GM21529 (cell line): Measurements from ENCODE around the gene OTUD1.
"Not testable (repeated sequence)": the region's sequence is repeated elsewhere in the genome, so short reads cannot be mapped to it uniquely, and the experiment has no call there.

Source experiments
- ATAC-seq: cut with Tn5 transposase; IDR thresholded peaks from one replicate; pipeline ENCODE4 v1.9.1; 2021; ENCODE audit not compliant: unreplicated experiment

Gene OTUD1, protein sequence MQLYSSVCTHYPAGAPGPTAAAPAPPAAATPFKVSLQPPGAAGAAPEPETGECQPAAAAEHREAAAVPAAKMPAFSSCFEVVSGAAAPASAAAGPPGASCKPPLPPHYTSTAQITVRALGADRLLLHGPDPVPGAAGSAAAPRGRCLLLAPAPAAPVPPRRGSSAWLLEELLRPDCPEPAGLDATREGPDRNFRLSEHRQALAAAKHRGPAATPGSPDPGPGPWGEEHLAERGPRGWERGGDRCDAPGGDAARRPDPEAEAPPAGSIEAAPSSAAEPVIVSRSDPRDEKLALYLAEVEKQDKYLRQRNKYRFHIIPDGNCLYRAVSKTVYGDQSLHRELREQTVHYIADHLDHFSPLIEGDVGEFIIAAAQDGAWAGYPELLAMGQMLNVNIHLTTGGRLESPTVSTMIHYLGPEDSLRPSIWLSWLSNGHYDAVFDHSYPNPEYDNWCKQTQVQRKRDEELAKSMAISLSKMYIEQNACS

DNA sequence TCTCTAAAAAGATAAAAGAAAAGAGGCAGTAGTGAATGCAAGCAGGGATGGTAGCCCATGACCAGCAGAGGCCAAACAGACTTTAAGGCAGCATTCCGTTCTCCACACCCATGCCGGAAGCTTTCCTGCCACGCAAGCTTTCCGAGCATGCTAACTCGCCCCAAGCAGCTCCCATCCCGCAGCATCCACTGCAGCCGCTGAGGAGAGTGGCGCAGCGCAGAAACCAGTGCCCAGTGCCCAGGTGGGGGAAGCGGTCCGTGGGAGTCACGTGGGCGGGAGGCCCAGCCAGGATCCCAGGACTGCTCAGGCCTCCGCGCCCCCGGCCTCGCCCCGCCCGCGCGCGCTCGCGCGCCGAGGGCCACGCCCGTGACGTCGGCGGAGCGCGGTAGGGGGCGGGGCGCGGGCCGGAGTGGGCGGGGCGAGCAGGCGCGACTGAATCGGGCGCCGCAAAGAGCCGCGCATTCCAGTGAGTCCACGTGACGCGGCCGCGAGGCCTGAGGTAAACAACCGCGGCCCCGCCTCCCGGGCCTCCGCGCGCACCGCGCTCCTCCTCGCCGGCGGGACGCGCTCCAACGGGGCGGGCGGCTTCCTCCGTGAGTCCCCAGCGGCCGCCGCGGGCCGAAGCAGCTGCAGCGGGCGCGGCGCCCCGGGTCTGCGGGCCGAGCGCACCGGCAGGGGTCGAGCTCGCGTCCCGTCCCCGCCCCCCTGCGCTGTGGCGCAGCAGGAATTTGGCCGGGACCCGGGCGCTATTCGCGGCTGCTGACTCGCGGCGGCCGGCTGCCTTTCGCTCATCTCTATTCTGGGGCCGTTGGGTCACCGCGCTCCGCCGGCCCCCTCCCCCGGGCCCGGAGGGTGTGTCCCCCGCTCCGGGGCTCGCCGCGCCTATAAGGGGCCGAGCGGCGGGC is at the start of gene OTUD1:
OTUD1 (plus strand) TSS at position 529 of the 905 bp plus-strand sequence. CDS start 383 bp downstream, outside the sequence.
- ATAC-seq, result peak; percentile 83

DNA sequence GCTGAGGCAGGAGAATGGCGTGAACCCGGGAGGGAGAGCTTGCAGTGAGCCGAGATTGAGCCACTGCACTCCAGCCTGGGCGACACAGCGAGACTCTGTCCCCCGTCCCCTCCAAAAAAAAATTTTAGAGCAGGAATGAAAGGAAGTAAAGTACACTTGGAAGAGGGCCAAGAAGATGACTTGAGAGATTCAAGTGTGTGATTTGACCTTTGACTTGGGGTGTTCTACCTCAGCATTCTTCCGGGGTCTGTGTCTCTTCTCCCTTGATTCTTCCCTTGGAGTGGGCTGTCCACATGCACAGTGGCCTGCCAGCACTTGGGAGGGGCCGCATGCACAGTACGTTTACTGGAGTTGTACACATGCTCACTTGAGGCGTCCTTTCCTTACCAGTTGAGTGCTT is 48.5 kb upstream of the OTUD1 start:
- not testable (repeated sequence) for ATAC-seq

DNA sequence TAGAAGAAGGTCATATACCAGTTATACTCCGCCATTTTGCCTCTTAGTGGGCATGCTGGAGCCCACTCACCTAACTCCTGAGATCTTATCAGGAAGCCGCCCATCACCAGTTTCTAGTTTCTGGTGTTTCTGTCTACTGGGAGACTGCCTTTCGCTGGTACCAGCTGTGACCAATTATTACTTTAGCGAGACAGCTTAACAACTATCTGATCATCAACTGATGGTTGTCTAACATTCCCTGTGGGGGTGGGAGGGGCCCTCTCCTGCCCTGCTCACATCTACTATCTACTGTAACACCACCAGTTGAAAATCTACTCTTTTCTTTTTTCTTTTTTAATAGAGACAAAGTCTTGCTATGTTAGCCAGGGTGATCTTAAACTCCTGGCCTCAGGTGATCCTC is 48.1 kb upstream of the OTUD1 start:
- no peak for ATAC-seq

DNA sequence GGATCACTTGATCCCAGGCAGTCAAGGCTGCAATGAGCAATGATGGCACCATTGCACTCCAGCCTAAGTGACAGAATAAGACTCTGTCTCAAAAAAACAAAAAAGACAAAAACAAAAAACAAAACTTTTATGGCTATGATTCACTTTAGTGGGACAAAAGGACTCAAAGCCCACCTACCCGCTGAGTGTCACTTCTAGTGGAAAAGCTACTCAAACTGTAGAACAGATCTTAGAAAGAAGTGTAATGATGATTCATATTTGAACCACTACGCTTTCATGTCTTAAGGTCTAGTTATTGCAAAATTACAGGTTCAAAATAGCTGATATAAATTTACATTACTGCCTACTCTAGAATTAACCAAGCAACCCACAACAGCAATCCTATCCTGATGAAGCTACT is 47.1 kb upstream of the OTUD1 start:
- no peak for ATAC-seq

DNA sequence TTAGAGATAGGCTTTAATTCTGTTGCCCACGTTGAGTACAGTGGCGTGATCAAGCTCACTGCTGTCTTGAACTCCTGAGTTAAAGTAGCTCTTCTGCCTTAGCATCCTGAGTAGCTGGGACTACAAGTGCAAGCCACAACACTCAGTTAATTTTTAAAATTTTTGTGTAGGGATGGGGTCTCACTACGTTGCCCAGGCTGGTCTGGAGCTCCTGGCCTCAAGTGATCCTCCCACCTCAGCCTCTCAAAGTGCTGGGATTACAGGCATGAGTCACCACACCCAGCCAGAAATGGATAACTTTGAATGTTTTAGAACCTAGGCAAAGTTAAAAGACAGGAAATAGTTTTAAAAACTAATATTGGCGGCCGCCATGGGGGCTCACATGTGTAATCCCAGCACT is 43.9 kb upstream of the OTUD1 start:
- no peak for ATAC-seq

DNA sequence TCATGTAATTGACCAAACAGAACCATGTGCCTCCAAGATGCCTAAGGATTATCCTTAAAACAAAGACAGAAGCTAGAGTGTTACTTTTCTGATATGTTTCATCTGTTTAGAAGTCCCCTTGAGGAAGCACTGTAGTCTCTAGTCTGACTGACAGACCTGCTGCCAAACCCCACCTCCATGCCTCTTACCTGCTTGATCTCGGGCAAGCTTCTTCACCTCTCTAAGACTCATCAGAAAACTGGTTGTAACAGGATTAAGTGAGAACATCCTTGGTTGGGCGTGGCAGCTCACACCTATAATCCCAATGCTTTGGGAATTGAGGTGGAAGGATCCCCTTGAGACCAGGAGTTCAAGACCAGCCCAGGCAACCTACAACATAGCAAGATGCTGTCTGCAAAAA is 42.2 kb upstream of the OTUD1 start:
- ATAC-seq, result no peak

DNA sequence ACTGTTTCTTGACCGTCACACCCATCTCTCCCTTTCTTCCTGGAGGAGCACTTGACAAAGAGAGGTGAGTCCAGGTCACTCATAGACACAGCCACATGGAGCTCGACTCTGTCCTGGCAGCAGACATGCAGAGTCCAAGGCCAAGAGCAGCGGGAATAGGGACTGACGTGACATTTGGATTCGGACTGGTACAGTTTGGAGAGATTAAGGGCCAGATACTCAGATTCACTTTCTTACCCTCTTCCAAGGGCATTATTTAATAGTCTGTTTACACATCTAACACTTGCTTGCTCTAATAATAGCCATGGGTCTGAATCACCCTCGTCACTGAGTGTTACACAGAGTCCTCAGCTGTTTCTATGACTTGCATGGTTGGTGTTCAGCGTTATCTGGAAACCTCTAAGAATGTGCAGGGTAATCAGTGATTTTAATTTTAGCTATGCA is 39.2 kb upstream of the OTUD1 start:
- no peak for ATAC-seq

DNA sequence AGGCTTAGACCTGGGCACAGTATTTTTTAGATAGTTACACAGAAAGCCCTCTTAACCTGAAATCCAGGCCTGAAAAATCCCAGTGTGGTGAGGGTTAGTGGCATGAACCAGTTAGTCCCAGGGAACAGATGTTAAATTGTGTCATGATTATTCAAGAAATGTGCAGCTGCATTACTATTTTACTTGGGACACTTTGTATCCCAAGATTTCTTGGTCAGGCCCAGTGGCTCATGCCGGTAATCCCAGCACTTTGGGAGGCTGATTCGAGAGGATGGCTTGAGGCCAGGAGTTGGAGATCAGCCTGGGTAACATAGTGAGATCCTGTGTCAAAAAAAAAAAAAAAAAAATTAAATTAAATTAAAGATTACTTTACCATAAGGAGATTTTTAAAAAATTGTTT is 36.0 kb upstream of the OTUD1 start:
- no peak for ATAC-seq

DNA sequence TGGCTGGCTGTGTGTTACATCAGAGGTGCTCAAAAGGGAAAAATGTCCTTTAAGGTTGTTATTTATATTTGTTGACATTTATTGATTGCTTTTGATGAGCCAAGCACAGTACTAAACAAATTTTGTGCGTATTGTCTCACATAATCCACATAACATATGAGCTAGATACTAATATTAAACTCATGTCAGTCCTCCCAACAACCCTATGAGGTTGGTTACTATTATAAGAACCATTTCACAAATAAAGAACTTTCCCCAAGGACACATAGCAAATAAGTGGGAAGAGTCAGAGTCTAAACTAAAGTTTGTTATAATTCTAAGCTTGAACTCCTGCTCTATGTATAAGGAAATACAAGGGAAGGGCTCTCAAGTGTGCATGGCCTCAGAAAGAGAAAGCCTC is 35.6 kb upstream of the OTUD1 start:
- ATAC-seq, result no peak

DNA sequence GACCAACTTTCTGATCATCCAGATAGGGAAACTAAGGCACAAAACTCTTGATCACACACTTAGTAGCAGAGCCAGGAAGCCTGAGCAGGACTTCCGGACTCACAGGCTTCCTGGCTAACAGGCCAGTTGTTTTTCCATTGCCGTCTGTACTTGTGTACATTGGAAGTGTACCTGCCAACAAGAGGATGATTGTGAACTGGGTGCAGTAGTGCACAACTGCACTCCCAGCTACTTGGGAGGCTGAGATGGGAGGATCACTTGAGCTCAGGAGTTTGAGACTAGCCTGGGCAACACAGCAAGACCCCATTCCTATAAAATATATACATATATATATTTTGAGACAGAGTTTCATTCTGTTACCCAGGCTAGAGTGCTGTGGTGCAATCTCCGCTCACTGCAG is 35.2 kb upstream of the OTUD1 start:
- ATAC-seq, result no peak

DNA sequence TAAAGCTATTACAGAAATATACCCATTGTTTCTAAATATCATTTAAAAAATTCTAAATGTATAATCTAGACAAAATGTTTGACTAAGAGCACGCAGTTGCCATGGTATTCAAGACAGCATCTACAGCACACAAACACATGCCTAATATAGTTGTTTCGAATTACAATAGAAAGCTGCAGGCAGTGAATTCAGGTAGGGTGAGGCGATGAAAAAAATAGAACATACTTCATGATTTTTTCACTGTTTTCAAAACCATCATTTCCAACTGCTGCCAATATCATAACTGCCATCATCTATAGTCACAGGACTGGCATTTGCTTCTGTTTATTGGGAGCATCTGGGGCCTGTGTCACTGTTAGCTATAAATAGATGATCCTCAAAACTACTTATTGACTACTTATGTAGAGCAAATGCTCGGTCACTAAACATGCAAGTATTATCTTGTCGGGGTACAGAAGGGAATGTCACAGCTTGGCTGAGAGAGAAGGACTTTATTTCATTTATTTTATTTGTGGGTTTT is 34.4 kb upstream of the OTUD1 start:
- no peak for ATAC-seq

DNA sequence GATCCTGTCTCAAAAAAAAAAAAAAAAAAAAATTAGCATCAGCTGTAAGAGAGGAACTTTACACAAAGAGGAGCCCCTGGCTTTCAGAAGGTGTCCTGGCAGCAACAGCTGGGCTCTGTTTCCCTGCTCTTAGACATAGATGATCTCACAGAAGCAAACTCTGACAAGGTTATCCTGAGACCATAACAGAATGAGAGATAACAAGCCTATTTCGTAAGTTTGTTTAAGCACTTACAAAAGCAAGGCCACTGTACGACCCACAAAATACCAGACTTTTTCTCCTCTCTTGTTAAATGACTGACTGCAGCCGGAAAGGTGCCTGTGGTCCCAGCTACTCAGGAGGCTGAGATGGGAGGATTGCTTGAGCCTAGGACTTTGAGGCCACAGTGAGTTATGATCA is 33.3 kb upstream of the OTUD1 start:
- no peak for ATAC-seq

DNA sequence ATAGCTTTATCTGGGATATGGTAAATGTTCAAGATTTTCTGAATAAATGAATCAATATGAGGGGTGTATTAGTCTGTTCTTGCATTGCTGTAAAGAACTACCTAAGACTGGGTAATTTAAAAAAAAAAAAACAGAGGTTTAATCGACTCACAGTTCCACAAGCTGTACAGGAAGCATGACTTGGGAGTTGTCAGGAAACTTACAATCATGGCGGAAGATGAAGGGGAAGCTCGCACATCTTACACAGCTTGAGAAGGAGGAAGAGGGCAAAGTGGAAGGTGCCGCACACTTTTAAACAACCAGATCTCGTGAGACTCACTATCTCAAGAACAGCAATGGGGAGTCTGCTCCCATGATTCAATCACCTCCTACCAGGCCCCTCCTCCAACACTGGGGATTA is 32.5 kb upstream of the OTUD1 start:
- ATAC-seq, result no peak

DNA sequence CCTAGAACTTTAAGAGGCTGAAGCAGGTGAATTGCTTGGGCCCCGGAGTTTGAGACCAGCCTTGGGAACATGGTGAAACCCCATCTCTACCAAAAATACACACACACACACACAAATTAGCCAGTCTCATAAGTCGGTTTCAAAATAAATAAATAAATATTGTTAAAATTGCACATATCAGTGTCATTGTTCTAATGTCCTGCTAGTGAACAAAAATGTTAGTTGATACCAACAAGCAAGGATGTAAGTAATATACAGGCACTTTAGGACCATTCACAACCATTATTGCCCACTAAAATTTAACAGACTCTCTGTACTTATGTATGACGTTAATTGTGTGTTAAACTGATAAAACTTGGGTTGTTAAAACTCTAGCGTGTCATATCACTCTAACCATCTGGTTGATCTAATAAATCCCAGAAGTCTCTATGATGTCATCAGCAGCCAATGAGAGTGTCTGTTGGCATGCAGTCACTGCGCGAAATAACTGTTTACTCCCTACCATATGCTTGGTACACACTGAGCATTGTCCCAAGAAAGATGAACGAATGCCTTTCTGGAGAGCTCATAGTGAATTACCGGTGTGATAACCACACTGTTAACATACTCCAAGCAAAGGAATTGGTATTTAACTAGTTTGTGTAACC is 30.4 kb upstream of the OTUD1 start:
- no peak for ATAC-seq

DNA sequence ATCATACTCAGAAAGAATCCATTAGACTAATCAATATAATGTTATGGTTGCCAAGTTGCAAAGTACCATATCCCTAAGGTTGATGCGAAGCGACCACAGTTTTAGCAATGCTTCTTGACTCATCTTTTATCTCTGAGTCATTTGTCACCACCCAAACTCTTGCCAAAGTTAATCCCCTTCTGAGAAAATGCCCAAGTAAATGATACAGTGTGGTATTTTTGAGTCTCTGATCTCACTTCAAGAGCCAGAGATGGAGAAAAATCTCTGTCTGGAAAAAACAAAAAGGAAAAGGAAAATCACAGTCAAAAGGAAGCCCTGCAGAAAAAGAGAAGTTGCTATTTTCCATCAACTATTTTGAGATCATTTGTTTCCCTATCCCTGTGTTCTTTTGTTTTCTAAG is 26.7 kb upstream of the OTUD1 start:
- no peak for ATAC-seq

DNA sequence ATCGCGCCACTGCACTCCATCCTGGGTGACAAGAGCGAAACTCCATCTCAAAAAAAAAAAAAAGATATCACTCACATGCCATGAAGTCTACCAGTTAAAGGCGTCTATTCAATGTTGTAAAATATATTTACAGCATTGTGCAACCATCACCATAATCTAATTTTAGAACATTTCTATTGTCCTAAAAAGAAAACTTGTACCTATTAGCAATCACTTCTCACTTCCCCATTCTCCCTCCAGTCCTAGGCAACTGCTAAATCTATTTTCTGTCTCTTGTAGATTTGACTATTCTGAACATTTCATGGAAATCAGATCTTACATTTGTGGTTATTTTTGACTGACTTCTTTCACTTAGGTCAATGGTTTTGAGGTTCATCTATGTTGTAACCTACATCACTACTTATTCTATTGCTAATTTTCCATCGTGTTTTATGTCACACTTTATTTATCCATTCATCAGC is 25.2 kb upstream of the OTUD1 start:
- peak; percentile 96 for ATAC-seq

DNA sequence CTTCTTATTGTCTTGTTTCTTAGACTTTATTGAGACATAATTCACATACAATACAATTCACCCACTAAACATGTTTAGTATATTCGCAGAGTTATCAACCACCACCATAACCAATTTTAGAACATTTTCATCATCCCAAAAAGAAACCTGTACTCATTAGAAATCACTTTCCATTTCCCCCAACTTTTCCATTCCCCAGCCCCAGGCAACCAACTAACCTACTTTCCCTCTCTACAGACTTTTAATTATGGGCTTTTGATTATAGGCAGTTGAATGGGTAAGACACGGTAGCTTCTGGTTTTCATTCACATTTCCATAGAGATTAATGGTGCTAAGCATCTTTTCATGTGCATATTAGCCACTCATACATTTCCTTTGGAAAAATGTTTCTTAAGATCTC is 24.2 kb upstream of the OTUD1 start:
- no peak for ATAC-seq

DNA sequence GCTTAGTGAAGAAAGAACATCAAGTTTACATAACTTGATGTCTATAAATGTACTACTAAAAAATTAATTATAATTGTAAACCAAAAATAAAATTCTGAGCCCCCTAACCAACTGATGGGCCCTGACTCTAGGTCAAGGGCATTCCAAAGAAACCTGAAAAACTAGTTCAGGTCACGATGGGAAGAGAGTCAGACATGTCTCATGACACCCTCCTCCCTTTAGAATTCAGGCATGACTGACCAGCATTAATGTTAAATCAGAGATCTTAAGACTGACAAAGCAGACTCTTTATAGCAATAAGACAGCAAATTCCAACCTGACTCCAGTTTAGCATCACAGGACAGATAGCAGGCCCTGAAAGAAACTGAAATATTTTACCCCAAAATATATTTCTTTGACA is 21.6 kb upstream of the OTUD1 start:
- no peak for ATAC-seq

DNA sequence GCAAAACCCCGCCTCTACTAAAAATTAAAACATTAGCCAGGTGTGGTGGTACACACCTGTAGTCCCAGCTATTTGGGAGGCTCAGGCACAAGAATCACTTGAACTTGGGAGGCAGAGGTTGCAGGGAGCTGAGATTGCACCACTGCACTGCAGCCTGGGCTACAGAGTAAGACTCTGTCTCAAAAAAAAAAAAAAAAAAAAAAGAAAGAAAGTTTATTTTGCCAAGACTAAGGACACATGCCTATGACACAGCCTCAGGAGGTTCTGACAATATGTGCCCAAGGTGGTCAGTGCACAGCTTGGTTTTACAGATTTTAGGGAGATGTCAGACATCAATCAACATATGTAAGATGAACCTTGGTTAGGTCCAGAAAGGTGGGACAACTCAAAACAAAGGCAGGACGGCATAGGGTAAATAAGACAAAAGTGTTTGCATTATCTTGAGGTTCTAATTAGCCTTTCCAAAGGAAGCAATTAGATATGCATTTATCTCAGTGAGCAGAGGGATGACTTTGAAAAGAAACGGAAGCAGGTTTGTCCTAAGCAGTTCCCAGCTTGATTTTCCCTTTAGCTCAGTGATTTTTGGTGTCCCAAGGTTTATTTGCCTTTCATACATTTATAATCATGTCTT is 20.7 kb upstream of the OTUD1 start:
- no peak for ATAC-seq

DNA sequence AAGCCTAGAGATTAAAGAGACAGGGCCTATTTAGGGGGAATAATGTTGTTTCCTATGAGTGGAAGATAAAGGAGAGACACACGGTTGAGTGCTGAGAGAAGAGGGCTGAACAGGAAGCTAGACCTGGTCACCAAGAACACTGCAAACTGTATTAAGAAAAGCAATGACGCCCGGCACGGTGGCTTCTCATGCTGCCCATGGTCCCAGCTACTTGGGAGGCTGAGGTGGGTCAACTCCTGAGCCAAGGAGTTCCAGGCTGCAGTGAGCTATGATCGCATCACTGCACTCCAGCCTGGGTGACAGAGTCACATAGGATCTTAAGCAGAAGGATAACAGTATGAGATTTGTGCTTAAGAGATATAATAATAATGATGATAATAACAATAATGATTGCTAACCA is 19.7 kb upstream of the OTUD1 start:
- ATAC-seq, result no peak
